Measurements from ENCODE around the gene DCUN1D5. TPM values are rescaled to one million over a fixed set of nuclear protein-coding genes. Genes with fewer than 3 reads are reported as not detected.

DCUN1D5 gene
- total and polyA plus RNA-seq, 9 of the 15 experiments (the other 6 are each of a cell fraction or from before 2014, with no cell fraction given): 38.4 to 242 (median 115) TPM

DNA sequence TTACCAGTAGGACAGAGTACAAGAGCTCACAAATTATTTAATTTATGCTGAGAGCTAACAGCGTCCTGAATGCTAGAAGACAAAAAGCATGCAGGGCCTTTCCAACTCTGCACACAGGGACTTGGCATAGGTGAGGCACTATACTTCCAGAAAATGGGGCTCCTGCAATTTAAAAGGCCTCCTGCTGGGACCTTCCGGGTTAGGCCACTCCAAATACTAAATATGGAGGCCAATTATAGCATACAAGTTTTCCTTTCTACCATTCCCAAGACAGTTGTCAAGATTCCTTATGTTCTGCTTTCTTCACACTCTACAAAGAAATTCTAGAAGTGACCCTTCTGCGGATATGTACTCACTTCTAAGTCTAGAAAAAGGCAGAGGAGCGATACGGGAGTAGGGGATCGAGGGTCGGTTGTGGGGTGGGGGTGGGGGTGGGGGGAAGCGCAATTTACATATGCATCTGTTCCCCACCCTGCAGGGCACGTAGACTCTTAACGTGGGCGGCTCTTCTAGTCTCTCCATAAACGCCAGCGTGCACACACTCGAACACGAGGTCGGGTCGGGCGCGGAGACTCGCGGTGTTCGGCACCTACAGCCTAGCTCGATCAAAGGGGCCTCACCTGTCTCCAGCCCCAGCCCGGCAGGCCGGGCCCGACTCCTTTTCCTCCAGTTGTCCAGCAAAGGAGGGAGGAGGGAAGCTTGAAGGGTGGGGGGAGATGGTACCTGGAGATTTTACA is 728 bp downstream of the DCUN1D5 start (continued):
- TF ChIP-seq, protein P1, sequence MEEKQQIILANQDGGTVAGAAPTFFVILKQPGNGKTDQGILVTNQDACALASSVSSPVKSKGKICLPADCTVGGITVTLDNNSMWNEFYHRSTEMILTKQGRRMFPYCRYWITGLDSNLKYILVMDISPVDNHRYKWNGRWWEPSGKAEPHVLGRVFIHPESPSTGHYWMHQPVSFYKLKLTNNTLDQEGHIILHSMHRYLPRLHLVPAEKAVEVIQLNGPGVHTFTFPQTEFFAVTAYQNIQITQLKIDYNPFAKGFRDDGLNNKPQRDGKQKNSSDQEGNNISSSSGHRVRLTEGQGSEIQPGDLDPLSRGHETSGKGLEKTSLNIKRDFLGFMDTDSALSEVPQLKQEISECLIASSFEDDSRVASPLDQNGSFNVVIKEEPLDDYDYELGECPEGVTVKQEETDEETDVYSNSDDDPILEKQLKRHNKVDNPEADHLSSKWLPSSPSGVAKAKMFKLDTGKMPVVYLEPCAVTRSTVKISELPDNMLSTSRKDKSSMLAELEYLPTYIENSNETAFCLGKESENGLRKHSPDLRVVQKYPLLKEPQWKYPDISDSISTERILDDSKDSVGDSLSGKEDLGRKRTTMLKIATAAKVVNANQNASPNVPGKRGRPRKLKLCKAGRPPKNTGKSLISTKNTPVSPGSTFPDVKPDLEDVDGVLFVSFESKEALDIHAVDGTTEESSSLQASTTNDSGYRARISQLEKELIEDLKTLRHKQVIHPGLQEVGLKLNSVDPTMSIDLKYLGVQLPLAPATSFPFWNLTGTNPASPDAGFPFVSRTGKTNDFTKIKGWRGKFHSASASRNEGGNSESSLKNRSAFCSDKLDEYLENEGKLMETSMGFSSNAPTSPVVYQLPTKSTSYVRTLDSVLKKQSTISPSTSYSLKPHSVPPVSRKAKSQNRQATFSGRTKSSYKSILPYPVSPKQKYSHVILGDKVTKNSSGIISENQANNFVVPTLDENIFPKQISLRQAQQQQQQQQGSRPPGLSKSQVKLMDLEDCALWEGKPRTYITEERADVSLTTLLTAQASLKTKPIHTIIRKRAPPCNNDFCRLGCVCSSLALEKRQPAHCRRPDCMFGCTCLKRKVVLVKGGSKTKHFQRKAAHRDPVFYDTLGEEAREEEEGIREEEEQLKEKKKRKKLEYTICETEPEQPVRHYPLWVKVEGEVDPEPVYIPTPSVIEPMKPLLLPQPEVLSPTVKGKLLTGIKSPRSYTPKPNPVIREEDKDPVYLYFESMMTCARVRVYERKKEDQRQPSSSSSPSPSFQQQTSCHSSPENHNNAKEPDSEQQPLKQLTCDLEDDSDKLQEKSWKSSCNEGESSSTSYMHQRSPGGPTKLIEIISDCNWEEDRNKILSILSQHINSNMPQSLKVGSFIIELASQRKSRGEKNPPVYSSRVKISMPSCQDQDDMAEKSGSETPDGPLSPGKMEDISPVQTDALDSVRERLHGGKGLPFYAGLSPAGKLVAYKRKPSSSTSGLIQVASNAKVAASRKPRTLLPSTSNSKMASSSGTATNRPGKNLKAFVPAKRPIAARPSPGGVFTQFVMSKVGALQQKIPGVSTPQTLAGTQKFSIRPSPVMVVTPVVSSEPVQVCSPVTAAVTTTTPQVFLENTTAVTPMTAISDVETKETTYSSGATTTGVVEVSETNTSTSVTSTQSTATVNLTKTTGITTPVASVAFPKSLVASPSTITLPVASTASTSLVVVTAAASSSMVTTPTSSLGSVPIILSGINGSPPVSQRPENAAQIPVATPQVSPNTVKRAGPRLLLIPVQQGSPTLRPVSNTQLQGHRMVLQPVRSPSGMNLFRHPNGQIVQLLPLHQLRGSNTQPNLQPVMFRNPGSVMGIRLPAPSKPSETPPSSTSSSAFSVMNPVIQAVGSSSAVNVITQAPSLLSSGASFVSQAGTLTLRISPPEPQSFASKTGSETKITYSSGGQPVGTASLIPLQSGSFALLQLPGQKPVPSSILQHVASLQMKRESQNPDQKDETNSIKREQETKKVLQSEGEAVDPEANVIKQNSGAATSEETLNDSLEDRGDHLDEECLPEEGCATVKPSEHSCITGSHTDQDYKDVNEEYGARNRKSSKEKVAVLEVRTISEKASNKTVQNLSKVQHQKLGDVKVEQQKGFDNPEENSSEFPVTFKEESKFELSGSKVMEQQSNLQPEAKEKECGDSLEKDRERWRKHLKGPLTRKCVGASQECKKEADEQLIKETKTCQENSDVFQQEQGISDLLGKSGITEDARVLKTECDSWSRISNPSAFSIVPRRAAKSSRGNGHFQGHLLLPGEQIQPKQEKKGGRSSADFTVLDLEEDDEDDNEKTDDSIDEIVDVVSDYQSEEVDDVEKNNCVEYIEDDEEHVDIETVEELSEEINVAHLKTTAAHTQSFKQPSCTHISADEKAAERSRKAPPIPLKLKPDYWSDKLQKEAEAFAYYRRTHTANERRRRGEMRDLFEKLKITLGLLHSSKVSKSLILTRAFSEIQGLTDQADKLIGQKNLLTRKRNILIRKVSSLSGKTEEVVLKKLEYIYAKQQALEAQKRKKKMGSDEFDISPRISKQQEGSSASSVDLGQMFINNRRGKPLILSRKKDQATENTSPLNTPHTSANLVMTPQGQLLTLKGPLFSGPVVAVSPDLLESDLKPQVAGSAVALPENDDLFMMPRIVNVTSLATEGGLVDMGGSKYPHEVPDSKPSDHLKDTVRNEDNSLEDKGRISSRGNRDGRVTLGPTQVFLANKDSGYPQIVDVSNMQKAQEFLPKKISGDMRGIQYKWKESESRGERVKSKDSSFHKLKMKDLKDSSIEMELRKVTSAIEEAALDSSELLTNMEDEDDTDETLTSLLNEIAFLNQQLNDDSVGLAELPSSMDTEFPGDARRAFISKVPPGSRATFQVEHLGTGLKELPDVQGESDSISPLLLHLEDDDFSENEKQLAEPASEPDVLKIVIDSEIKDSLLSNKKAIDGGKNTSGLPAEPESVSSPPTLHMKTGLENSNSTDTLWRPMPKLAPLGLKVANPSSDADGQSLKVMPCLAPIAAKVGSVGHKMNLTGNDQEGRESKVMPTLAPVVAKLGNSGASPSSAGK (IDR thresholded peaks at IDR 0.05): peak; percentile 53; the same call in 1 of the 2 replicates
- TF ChIP-seq NFRKB (IDR thresholded peaks at IDR 0.05; ENCODE audit: low read depth) (0 out of 2 replicates have a peak, but pooled peaks have one; percentile 17), BDP1 (IDR thresholded peaks at IDR 0.05; ENCODE audit: insufficient read depth, insufficient read length) (no peak), KAT7 (CRISPR knock-in tag; IDR thresholded peaks at IDR 0.05; ENCODE audit: borderline replicate concordance) (no peak)
- TF ChIP-seq, protein P2, sequence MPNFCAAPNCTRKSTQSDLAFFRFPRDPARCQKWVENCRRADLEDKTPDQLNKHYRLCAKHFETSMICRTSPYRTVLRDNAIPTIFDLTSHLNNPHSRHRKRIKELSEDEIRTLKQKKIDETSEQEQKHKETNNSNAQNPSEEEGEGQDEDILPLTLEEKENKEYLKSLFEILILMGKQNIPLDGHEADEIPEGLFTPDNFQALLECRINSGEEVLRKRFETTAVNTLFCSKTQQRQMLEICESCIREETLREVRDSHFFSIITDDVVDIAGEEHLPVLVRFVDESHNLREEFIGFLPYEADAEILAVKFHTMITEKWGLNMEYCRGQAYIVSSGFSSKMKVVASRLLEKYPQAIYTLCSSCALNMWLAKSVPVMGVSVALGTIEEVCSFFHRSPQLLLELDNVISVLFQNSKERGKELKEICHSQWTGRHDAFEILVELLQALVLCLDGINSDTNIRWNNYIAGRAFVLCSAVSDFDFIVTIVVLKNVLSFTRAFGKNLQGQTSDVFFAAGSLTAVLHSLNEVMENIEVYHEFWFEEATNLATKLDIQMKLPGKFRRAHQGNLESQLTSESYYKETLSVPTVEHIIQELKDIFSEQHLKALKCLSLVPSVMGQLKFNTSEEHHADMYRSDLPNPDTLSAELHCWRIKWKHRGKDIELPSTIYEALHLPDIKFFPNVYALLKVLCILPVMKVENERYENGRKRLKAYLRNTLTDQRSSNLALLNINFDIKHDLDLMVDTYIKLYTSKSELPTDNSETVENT (CRISPR knock-in tag; IDR thresholded peaks at IDR 0.05): no peak
- TF ChIP-seq, protein P3, sequence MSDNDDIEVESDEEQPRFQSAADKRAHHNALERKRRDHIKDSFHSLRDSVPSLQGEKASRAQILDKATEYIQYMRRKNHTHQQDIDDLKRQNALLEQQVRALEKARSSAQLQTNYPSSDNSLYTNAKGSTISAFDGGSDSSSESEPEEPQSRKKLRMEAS (CRISPR knock-in tag; IDR thresholded peaks at IDR 0.05): peak; percentile 9; the same call in 1 of the 2 replicates
- TF ChIP-seq, protein P4, sequence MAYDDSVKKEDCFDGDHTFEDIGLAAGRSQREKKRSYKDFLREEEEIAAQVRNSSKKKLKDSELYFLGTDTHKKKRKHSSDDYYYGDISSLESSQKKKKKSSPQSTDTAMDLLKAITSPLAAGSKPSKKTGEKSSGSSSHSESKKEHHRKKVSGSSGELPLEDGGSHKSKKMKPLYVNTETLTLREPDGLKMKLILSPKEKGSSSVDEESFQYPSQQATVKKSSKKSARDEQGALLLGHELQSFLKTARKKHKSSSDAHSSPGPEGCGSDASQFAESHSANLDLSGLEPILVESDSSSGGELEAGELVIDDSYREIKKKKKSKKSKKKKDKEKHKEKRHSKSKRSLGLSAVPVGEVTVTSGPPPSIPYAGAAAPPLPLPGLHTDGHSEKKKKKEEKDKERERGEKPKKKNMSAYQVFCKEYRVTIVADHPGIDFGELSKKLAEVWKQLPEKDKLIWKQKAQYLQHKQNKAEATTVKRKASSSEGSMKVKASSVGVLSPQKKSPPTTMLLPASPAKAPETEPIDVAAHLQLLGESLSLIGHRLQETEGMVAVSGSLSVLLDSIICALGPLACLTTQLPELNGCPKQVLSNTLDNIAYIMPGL (CRISPR knock-in tag; IDR thresholded peaks at IDR 0.05): 0 out of 2 replicates have a peak, but pooled peaks have one; percentile 25
- TF ChIP-seq, protein P5, sequence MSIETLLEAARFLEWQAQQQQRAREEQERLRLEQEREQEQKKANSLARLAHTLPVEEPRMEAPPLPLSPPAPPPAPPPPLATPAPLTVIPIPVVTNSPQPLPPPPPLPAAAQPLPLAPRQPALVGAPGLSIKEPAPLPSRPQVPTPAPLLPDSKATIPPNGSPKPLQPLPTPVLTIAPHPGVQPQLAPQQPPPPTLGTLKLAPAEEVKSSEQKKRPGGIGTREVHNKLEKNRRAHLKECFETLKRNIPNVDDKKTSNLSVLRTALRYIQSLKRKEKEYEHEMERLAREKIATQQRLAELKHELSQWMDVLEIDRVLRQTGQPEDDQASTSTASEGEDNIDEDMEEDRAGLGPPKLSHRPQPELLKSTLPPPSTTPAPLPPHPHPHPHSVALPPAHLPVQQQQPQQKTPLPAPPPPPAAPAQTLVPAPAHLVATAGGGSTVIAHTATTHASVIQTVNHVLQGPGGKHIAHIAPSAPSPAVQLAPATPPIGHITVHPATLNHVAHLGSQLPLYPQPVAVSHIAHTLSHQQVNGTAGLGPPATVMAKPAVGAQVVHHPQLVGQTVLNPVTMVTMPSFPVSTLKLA (conservative IDR thresholded peaks at IDR 0.05): peak in 1 of 2 experiments; percentile 41; a peak in 3 of 4 replicates
